Activated CD8-positive, alpha-beta memory T cell treated with anti-CD3 and anti-CD28 coated beads, Interleukin-2, amount 10 ng/mL, durations not matched to agents 7 days and 5 days (primary cell): Measurements from ENCODE around the gene FGF18. TPM values are rescaled to one million over a fixed set of nuclear protein-coding genes. Genes with fewer than 3 reads are reported as not detected.

ENCODE experiments used
- ATAC-seq: fragments of 150-1000 bp; cut with Tn5 transposase; one replicate; pipeline ENCODE4 v1.10.0; 2021; ENCODE audit warnings: moderate library complexity
- CTCF ChIA-PET: fragments of 350-600 bp; sonication (Branson Sonifier 250); formaldehyde crosslinking; loops from one replicate; lab custom pipeline; 2021; ENCODE audit warnings: antibody characterized with exemption; lab: Charles Lee
- DNase-seq: peaks from one replicate; pipeline ENCODE4 v3.0.0-alpha.2; 2020
- H3K27ac Mint-ChIP-seq: one replicate; pipeline ENCODE4 v1.8.0; 2021; ENCODE audit warnings: mild to moderate bottlenecking, mixed read lengths
- H3K27me3 Mint-ChIP-seq: one replicate; pipeline ENCODE4 v1.8.0; 2021; ENCODE audit warnings: mixed read lengths
- H3K36me3 Mint-ChIP-seq: one replicate; pipeline ENCODE4 v1.8.0; 2021; ENCODE audit warnings: mild to moderate bottlenecking, mixed read lengths
- H3K4me1 Mint-ChIP-seq: one replicate; pipeline ENCODE4 v1.8.0; 2021; ENCODE audit warnings: mixed read lengths
- H3K4me3 Mint-ChIP-seq: one replicate; pipeline ENCODE4 v1.8.0; 2021; ENCODE audit warnings: mild to moderate bottlenecking, moderate library complexity, mixed read lengths
- H3K9me3 Mint-ChIP-seq: one replicate; pipeline ENCODE4 v1.8.0; 2022; ENCODE audit warnings: low read depth, mixed read lengths
- total RNA-seq, 2 experiments: library from RNA; stranded (reverse); gene quantifications; one replicate each; pipeline ENCODE4 v1.2.3, GENCODE V29; 2021

FGF18 gene
- total RNA-seq, 2 experiments from 2014 or later, result not detected

GRCh38 chr5:171445644-171446516, 26.4 kb downstream of the FGF18 start:
- ATAC-seq (no peak), DNase-seq (no peak)
- CTCF ChIA-PET, result no interaction called here
- no peaks in the 10 kb centered on the region for H3K4me1 Mint-ChIP-seq
- no peaks in the 10 kb centered on the region for H3K9me3 Mint-ChIP-seq
- no peaks in the 10 kb centered on the region for H3K36me3 Mint-ChIP-seq
- no peak overlapping the region for H3K4me3 Mint-ChIP-seq
- H3K27ac Mint-ChIP-seq, result no peak overlapping the region
- peaks cover 17% of the 10 kb centered on the region for H3K27me3 Mint-ChIP-seq

- H3K4me3 Mint-ChIP-seq, result no peak overlapping the region
- DNase-seq (no peak), ATAC-seq (no peak)
- H3K27me3 Mint-ChIP-seq, result peaks cover 28% of the 10 kb centered on the region
- no peaks in the 10 kb centered on the region for H3K36me3 Mint-ChIP-seq
- H3K4me1 Mint-ChIP-seq, result no peaks in the 10 kb centered on the region
- CTCF ChIA-PET, result no interaction called here
- no peaks in the 10 kb centered on the region for H3K9me3 Mint-ChIP-seq
- no peak overlapping the region for H3K27ac Mint-ChIP-seq
These were observed 27.8 kb downstream of the FGF18 start for GRCh38 chr5:171447226-171447625.

GRCh38 chr5:171449426-171449825, 30.0 kb downstream of the FGF18 start:
- CTCF ChIA-PET, result no interaction called here
- ATAC-seq (no peak), DNase-seq (no peak)
- no peaks in the 10 kb centered on the region for H3K4me1 Mint-ChIP-seq
- no peak overlapping the region for H3K27ac Mint-ChIP-seq
- H3K4me3 Mint-ChIP-seq, result no peak overlapping the region
- H3K36me3 Mint-ChIP-seq, result no peaks in the 10 kb centered on the region
- peaks cover 39% of the 10 kb centered on the region for H3K27me3 Mint-ChIP-seq
- no peaks in the 10 kb centered on the region for H3K9me3 Mint-ChIP-seq

- no peak overlapping the region for H3K4me3 Mint-ChIP-seq
- ATAC-seq (peak; percentile 64), DNase-seq (no peak)
- no peaks in the 10 kb centered on the region for H3K4me1 Mint-ChIP-seq
- no peaks in the 10 kb centered on the region for H3K9me3 Mint-ChIP-seq
- CTCF ChIA-PET, result no interaction called here
- peaks cover 44% of the 10 kb centered on the region for H3K27me3 Mint-ChIP-seq
- no peak overlapping the region for H3K27ac Mint-ChIP-seq
- H3K36me3 Mint-ChIP-seq, result no peaks in the 10 kb centered on the region
These were observed 31.2 kb downstream of the FGF18 start for GRCh38 chr5:171450423-171451331.

GRCh38 chr5:171451421-171451820, 32.0 kb downstream of the FGF18 start:
- CTCF ChIA-PET, result no interaction called here
- Mint-ChIP-seq H3K4me3 (no peak overlapping the region), H3K27me3 (peaks cover 44% of the 10 kb centered on the region)

GRCh38 chr5:171453056-171453725, 33.7 kb downstream of the FGF18 start:
- Mint-ChIP-seq H3K9me3 (no peaks in the 10 kb centered on the region), H3K36me3 (no peaks in the 10 kb centered on the region), H3K4me1 (no peaks in the 10 kb centered on the region), H3K27me3 (peaks cover 41% of the 10 kb centered on the region), H3K4me3 (no peak overlapping the region), H3K27ac (no peak overlapping the region)
- CTCF ChIA-PET, result no interaction called here
- DNase-seq (no peak), ATAC-seq (no peak)

More at GRCh38 chr5:171451421-171451820, 32.0 kb downstream of the FGF18 start:
- H3K36me3 Mint-ChIP-seq, result no peaks in the 10 kb centered on the region
- no peaks in the 10 kb centered on the region for H3K4me1 Mint-ChIP-seq
- no peak for ATAC-seq
- DNase-seq, result no peak
- no peaks in the 10 kb centered on the region for H3K9me3 Mint-ChIP-seq
- H3K27ac Mint-ChIP-seq, result no peak overlapping the region

GRCh38 chr5:171453988-171454387, 34.5 kb downstream of the FGF18 start:
- Mint-ChIP-seq H3K36me3 (no peaks in the 10 kb centered on the region), H3K9me3 (no peaks in the 10 kb centered on the region), H3K27ac (no peak overlapping the region), H3K27me3 (peaks cover 39% of the 10 kb centered on the region), H3K4me1 (no peaks in the 10 kb centered on the region), H3K4me3 (no peak overlapping the region)
- DNase-seq, result no peak
- CTCF ChIA-PET, result no interaction called here
- ATAC-seq, result no peak

GRCh38 chr5:171454549-171454948, 35.1 kb downstream of the FGF18 start:
- ATAC-seq (no peak), DNase-seq (no peak)
- CTCF ChIA-PET, result no interaction called here
- H3K27me3 Mint-ChIP-seq, result peaks cover 35% of the 10 kb centered on the region
- H3K36me3 Mint-ChIP-seq, result no peaks in the 10 kb centered on the region
- no peak overlapping the region for H3K27ac Mint-ChIP-seq
- no peaks in the 10 kb centered on the region for H3K4me1 Mint-ChIP-seq
- no peaks in the 10 kb centered on the region for H3K9me3 Mint-ChIP-seq
- no peak overlapping the region for H3K4me3 Mint-ChIP-seq

- Mint-ChIP-seq H3K27me3 (peaks cover 27% of the 10 kb centered on the region), H3K4me3 (no peak overlapping the region), H3K9me3 (no peaks in the 10 kb centered on the region), H3K27ac (no peak overlapping the region), H3K36me3 (no peaks in the 10 kb centered on the region), H3K4me1 (no peaks in the 10 kb centered on the region)
- no peak for DNase-seq
- no peak for ATAC-seq
- CTCF ChIA-PET, result no interaction called here
These were observed 36.1 kb downstream of the FGF18 start for GRCh38 chr5:171455522-171455921.

- no peaks in the 10 kb centered on the region for H3K4me1 Mint-ChIP-seq
- CTCF ChIA-PET, result interaction anchor here (0.7 kb wide), 1 partner anchor 22 kb away, joined by 3 read pairs; no protein-coding TSS in a partner anchor
- ATAC-seq, result no peak
- no peaks in the 10 kb centered on the region for H3K9me3 Mint-ChIP-seq
- H3K4me3 Mint-ChIP-seq, result no peak overlapping the region
- no peaks in the 10 kb centered on the region for H3K36me3 Mint-ChIP-seq
- DNase-seq, result no peak
- peaks cover 14% of the 10 kb centered on the region for H3K27me3 Mint-ChIP-seq
- no peak overlapping the region for H3K27ac Mint-ChIP-seq
These were observed 37.9 kb downstream of the FGF18 start for GRCh38 chr5:171457208-171457981.

GRCh38 chr5:171459839-171460238, 40.4 kb downstream of the FGF18 start:
- CTCF ChIA-PET, result no interaction called here
- Mint-ChIP-seq H3K27me3 (peaks cover 9% of the 10 kb centered on the region), H3K4me3 (no peak overlapping the region), H3K27ac (no peak overlapping the region), H3K36me3 (no peaks in the 10 kb centered on the region), H3K9me3 (no peaks in the 10 kb centered on the region), H3K4me1 (no peaks in the 10 kb centered on the region)
- no peak for ATAC-seq
- no peak for DNase-seq

- no peaks in the 10 kb centered on the region for H3K9me3 Mint-ChIP-seq
- H3K27me3 Mint-ChIP-seq, result peaks cover 7% of the 10 kb centered on the region
- H3K36me3 Mint-ChIP-seq, result no peaks in the 10 kb centered on the region
- CTCF ChIA-PET, result no interaction called here
- H3K4me1 Mint-ChIP-seq, result no peaks in the 10 kb centered on the region
- H3K27ac Mint-ChIP-seq, result no peak overlapping the region
- H3K4me3 Mint-ChIP-seq, result no peak overlapping the region
- DNase-seq (no peak), ATAC-seq (no peak)
These were observed 42.9 kb downstream of the FGF18 start for GRCh38 chr5:171462136-171462927.
